SU-DHL-6 (cell line): ENCODE data around the gene INO80E.

ENCODE experiments used
- H2AFZ ChIP-seq: fragments of 200-600 bp; sonication (generic); 2 replicates; pipeline ENCODE4 v1.6.1; 2014; ENCODE audit warnings: low read depth, mild to moderate bottlenecking, moderate library complexity, mixed read lengths, antibody characterized with exemption, low read length; ENCODE audit not compliant: severe bottlenecking
- H3F3A ChIP-seq: fragments of 200-600 bp; shearing (Covaris generic); 2 replicates; pipeline ENCODE4 v1.6.0; 2016; ENCODE audit warnings: antibody characterized with exemption, mild to moderate bottlenecking; ENCODE audit not compliant: insufficient read depth
- H3K27ac ChIP-seq: fragments of 200-600 bp; sonication (generic); 2 replicates; pipeline ENCODE4 v1.5.1; 2016; ENCODE audit warnings: low read depth, mild to moderate bottlenecking, low read length, moderate library complexity, mixed read lengths
- H3K27me3 ChIP-seq: fragments of 200-600 bp; sonication (generic), shearing (Covaris generic); 2 replicates; pipeline ENCODE4 v1.6.0; 2014; ENCODE audit warnings: mild to moderate bottlenecking, low read length
- H3K36me3 ChIP-seq: fragments of 200-600 bp; sonication (generic); 2 replicates; pipeline ENCODE4 v1.6.1; 2014; ENCODE audit warnings: mild to moderate bottlenecking, low read length, mixed read lengths
- H3K4me2 ChIP-seq: fragments of 300-600, 200-600 bp; shearing (Covaris generic), sonication (generic); 2 replicates; pipeline ENCODE4 v1.6.0; 2014; ENCODE audit warnings: low read length, low read depth, mild to moderate bottlenecking; ENCODE audit not compliant: poor library complexity, severe bottlenecking
- H3K4me3 ChIP-seq: fragments of 200-600 bp; sonication (generic); 2 replicates; pipeline ENCODE4 v1.5.1; 2014; ENCODE audit warnings: antibody characterized with exemption, low read length, mild to moderate bottlenecking, mixed read lengths; ENCODE audit not compliant: insufficient read depth, poor library complexity, severe bottlenecking
- H3K79me2 ChIP-seq: fragments of 200-600 bp; sonication (generic); 2 replicates; pipeline ENCODE4 v1.6.1; 2014; ENCODE audit warnings: mild to moderate bottlenecking, low read length, moderate library complexity; ENCODE audit not compliant: insufficient read depth
- H3K9ac ChIP-seq: fragments of 200-600 bp; sonication (generic); 2 replicates; pipeline ENCODE4 v1.7.0; 2014; ENCODE audit warnings: mild to moderate bottlenecking, low read length
- H3K9me2 ChIP-seq: fragments of 200-600 bp; sonication (generic); replicated peaks from 2 replicates; pipeline ENCODE4 v1.6.1; 2014; ENCODE audit warnings: low read length; ENCODE audit not compliant: insufficient read depth
- H3K9me3 ChIP-seq: fragments of 200-600 bp; sonication (generic); 2 replicates; pipeline ENCODE4 v1.6.1; 2014; ENCODE audit warnings: low read length, mixed read lengths; ENCODE audit not compliant: insufficient read depth
- H4K20me1 ChIP-seq: fragments of 200-600 bp; sonication (generic); 2 replicates; pipeline ENCODE4 v1.6.1; 2014; ENCODE audit warnings: low read depth, mild to moderate bottlenecking, antibody characterized with exemption, low read length, moderate library complexity, mixed read lengths
- CTCF ChIP-seq: fragments of 200-600 bp; sonication (generic); IDR thresholded peaks from one replicate; pipeline ENCODE4 v1.5.1; 2017; ENCODE audit warnings: antibody characterized with exemption, mild to moderate bottlenecking, low read length, moderate library complexity; ENCODE audit not compliant: insufficient read depth, poor library complexity, severe bottlenecking
- EZH2phosphoT487 ChIP-seq: fragments of 200-600 bp; sonication (generic), shearing (Covaris generic); conservative IDR thresholded peaks from 2 replicates; pipeline ENCODE4 v1.6.1; 2018; ENCODE audit warnings: mild to moderate bottlenecking, antibody characterized with exemption, low read length, moderate library complexity, mixed read lengths

The INO80E gene

GRCh38 chr16:29995911-29996765 is at the start of gene INO80E:
INO80E (plus strand) TSS chr16:29996241; CDS start chr16:29996311, 70 bp downstream.
- Histone ChIP-seq H3K4me3 (peak within 1 kb of the TSS; percentile 80), H3K9ac (peak within 1 kb of the TSS; percentile 89), H4K20me1 (no peaks in the 10 kb centered on the region), H3F3A (peaks cover 10% of the 10 kb centered on the region; the same call in 1 of the 2 replicates), H3K36me3 (no peaks in the 10 kb centered on the region), H3K27me3 (no peaks in the 10 kb centered on the region), H3K9me2 (no peaks in the 10 kb centered on the region), H3K27ac (peak within 1 kb of the TSS; percentile 93), H3K79me2 (peaks cover 11% of the 10 kb centered on the region), H3K4me2 (peak within 1 kb of the TSS; percentile 89), H3K9me3 (no peaks in the 10 kb centered on the region), H2AFZ (peak within 1 kb of the TSS; percentile 85)
- TF ChIP-seq CTCF (no peak), EZH2phosphoT487 (no peak)

- Histone ChIP-seq H3K4me2 (no peak overlapping the region), H3K79me2 (no peaks in the 10 kb centered on the region), H3K9me3 (no peaks in the 10 kb centered on the region), H3K9me2 (no peaks in the 10 kb centered on the region), H3K27ac (no peak overlapping the region), H3K36me3 (no peaks in the 10 kb centered on the region), H3F3A (no peaks in the 10 kb centered on the region), H3K4me3 (no peak overlapping the region), H3K9ac (no peak overlapping the region), H4K20me1 (no peaks in the 10 kb centered on the region), H3K27me3 (no peaks in the 10 kb centered on the region), H2AFZ (no peak overlapping the region)
- TF ChIP-seq EZH2phosphoT487 (no peak), CTCF (no peak)
These were observed 48.1 kb upstream of the INO80E start for GRCh38 chr16:29947897-29948296.

DNA sequence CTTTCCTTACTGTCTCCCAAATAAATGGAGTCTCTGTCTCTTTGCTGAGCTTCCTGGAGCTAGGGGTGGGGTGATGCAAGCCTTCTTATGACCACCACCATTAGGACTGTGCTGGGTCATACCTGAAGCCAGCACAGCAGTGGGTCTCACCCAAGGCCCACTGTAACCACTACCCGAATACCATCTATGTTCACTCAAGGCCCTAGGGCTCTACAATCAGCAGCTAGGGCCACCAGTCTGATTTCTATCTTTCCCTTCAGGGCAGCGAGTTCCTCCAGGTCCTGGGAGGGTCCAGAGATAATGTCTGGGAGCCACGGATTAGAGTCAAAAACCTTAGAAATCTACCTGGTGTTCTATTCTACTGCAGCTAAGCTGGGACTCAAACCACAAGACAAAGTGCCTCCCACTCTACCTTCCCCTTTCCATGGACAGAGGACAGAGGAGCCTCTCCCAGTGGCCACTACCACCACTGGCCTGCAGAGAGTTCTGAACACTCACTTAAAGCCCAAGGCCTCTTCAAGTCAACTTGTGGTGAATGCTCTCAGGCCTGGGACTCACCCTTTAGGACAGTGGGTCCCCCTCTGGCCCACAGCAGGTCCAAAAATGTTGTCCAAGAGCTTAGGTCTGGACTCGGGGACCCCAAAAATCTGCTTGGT is 45.1 kb upstream of the INO80E start:
- Histone ChIP-seq H2AFZ (no peak overlapping the region), H4K20me1 (no peaks in the 10 kb centered on the region), H3F3A (no peaks in the 10 kb centered on the region), H3K9ac (no peak overlapping the region), H3K27ac (no peak overlapping the region), H3K79me2 (no peaks in the 10 kb centered on the region), H3K4me3 (no peak overlapping the region), H3K9me3 (no peaks in the 10 kb centered on the region), H3K9me2 (no peaks in the 10 kb centered on the region), H3K4me2 (no peak overlapping the region), H3K27me3 (no peaks in the 10 kb centered on the region), H3K36me3 (no peaks in the 10 kb centered on the region)
- TF ChIP-seq CTCF, result no peak
